Loucy (cell line): ENCODE measurements around the gene LMO7.
A peak's percentile ranks its signal among the peaks of the same experiment; 100 is the strongest.

Source experiments
- H2AFZ ChIP-seq: fragments of 200-600 bp; sonication (generic); 2 replicates; pipeline ENCODE4 v1.6.0; 2016; ENCODE audit warnings: antibody characterized with exemption, mild to moderate bottlenecking, low read length, moderate library complexity
- H3F3A ChIP-seq: fragments of 200-600 bp; 2 replicates; pipeline ENCODE4 v1.6.0; 2016; ENCODE audit warnings: antibody characterized with exemption, low read depth, mild to moderate bottlenecking
- H3K27me3 ChIP-seq: fragments of 200-600 bp; sonication (generic); 2 replicates; pipeline ENCODE4 v1.6.1; 2014; ENCODE audit warnings: low read length, mild to moderate bottlenecking; ENCODE audit not compliant: insufficient read depth, poor library complexity, severe bottlenecking
- H3K36me3 ChIP-seq: fragments of 200-600 bp; sonication (generic); 2 replicates; pipeline ENCODE4 v1.6.1; 2016; ENCODE audit warnings: low read length; ENCODE audit not compliant: insufficient read depth
- H3K4me1 ChIP-seq: fragments of 200-600 bp; sonication (generic); 2 replicates; pipeline ENCODE4 v1.5.1; 2014; ENCODE audit warnings: low read length, mild to moderate bottlenecking; ENCODE audit not compliant: insufficient read depth, poor library complexity, severe bottlenecking
- H3K4me2 ChIP-seq: fragments of 200-600 bp; sonication (generic); 2 replicates; pipeline ENCODE4 v1.6.0; 2014; ENCODE audit warnings: antibody characterized with exemption, low read length, low read depth, mild to moderate bottlenecking; ENCODE audit not compliant: poor library complexity, severe bottlenecking
- H3K4me3 ChIP-seq: fragments of 200-600 bp; sonication (generic); 2 replicates; pipeline ENCODE4 v1.5.1; 2014; ENCODE audit warnings: low read length, mild to moderate bottlenecking, mixed read lengths; ENCODE audit not compliant: poor library complexity, severe bottlenecking
- H3K79me2 ChIP-seq: fragments of 200-600 bp; sonication (generic); 2 replicates; pipeline ENCODE4 v1.6.1; 2014; ENCODE audit warnings: low read length; ENCODE audit not compliant: insufficient read depth
- H3K9ac ChIP-seq: fragments of 200-600 bp; sonication (generic); 2 replicates; pipeline ENCODE4 v1.6.0; 2014; ENCODE audit warnings: mild to moderate bottlenecking, low read depth, low read length, moderate library complexity; ENCODE audit not compliant: poor library complexity, severe bottlenecking
- H3K9me2 ChIP-seq: fragments of 200-600 bp; sonication (generic); replicated peaks from 2 replicates; pipeline ENCODE4 v1.6.1; 2016; ENCODE audit warnings: low read depth, low read length, mixed read lengths
- H3K9me3 ChIP-seq: fragments of 200-600 bp; sonication (generic); 2 replicates; pipeline ENCODE4 v1.6.1; 2014; ENCODE audit warnings: mild to moderate bottlenecking, antibody characterized with exemption, low read length, low read depth; ENCODE audit not compliant: insufficient read depth
- H4K20me1 ChIP-seq: fragments of 200-600 bp; sonication (generic); 2 replicates; pipeline ENCODE4 v1.6.0; 2014; ENCODE audit warnings: antibody characterized with exemption, low read length, mild to moderate bottlenecking; ENCODE audit not compliant: insufficient read depth, poor library complexity, severe bottlenecking
- EZH2phosphoT487 ChIP-seq: fragments of 200-600 bp; IDR thresholded peaks from 2 replicates; pipeline ENCODE4 v1.6.1; 2018; ENCODE audit warnings: antibody characterized with exemption, mild to moderate bottlenecking, moderate library complexity, borderline replicate concordance
- TF ChIP-seq, protein P1 (sequence below): fragments of 200-600 bp; sonication (generic); conservative IDR thresholded peaks from 2 replicates; pipeline ENCODE4 v1.5.1; 2014; ENCODE audit warnings: mild to moderate bottlenecking, antibody characterized with exemption, low read length

LMO7 gene

DNA sequence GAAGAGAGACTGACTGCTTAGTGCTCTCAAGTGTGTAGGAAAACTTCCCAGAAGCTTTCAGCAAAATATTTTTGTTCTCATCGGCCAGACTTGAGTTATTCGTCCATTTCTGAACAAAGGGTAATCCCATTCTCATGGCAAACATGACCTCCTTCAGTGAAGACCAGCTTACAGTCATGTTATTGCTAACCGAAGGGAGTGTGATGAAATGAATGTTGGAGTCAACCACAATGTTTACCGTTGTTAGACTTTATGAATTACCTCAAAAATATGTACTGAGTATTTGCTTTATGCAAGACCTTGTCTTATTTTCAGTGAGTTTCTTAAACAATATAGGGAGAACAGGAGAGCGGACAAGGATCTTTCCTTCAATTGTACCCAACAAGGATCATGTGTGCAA lies 228.6 kb downstream of the LMO7 start:
- Histone ChIP-seq H3K79me2 (no peaks in the 10 kb centered on the region), H3K9ac (no peak overlapping the region), H4K20me1 (no peaks in the 10 kb centered on the region), H2AFZ (no peak overlapping the region), H3F3A (no peaks in the 10 kb centered on the region), H3K9me2 (no peaks in the 10 kb centered on the region), H3K36me3 (no peaks in the 10 kb centered on the region), H3K9me3 (no peaks in the 10 kb centered on the region), H3K27me3 (no peaks in the 10 kb centered on the region), H3K4me1 (no peaks in the 10 kb centered on the region), H3K4me2 (no peak overlapping the region), H3K4me3 (no peak overlapping the region)
- TF ChIP-seq, protein P1, sequence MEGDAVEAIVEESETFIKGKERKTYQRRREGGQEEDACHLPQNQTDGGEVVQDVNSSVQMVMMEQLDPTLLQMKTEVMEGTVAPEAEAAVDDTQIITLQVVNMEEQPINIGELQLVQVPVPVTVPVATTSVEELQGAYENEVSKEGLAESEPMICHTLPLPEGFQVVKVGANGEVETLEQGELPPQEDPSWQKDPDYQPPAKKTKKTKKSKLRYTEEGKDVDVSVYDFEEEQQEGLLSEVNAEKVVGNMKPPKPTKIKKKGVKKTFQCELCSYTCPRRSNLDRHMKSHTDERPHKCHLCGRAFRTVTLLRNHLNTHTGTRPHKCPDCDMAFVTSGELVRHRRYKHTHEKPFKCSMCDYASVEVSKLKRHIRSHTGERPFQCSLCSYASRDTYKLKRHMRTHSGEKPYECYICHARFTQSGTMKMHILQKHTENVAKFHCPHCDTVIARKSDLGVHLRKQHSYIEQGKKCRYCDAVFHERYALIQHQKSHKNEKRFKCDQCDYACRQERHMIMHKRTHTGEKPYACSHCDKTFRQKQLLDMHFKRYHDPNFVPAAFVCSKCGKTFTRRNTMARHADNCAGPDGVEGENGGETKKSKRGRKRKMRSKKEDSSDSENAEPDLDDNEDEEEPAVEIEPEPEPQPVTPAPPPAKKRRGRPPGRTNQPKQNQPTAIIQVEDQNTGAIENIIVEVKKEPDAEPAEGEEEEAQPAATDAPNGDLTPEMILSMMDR: no peak
- no peak for TF ChIP-seq EZH2phosphoT487

DNA sequence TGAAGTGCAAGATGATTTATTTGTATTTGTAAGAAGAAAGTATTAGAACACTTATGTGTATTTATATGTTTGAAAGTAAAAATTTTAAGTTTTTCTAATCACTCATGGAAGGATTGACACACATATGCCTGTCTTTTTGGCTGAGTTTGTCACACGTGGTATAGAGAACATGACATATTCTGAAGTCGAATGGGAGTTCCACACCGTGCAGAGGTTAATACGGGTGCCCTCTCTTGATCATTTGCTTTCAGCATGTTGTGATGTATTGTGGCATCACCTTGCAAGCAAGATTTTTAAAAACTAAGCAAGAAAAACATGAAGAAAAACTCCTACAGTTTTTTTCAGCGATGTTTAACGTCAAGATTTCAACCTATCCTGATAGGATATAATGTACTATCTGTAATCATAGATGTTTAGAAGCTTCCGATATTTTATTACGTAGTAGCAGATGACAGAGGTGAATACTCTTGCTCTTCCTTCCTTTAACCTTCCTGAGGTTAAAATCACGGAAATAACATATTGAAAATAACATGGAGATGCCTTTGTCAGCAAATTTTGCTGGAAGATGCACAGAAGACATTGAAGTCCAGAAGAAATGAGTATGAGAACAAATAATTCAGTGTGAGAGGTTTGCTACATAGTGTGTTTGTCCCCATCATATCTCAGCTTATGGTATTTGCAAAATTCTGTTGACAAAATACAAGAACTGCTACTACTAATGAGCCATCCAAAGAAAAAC lies 231.4 kb downstream of the LMO7 start:
- no peaks in the 10 kb centered on the region for H3F3A ChIP-seq
- TF ChIP-seq, protein P1: no peak
- TF ChIP-seq EZH2phosphoT487: no peak
- no peaks in the 10 kb centered on the region for H3K4me1 ChIP-seq
- H2AFZ ChIP-seq: no peak overlapping the region
- H3K27me3 ChIP-seq: no peaks in the 10 kb centered on the region
- H3K4me3 ChIP-seq: no peak overlapping the region
- H3K36me3 ChIP-seq: no peaks in the 10 kb centered on the region
- H3K4me2 ChIP-seq: no peak overlapping the region
- H3K9ac ChIP-seq: no peak overlapping the region
- H3K79me2 ChIP-seq: no peaks in the 10 kb centered on the region
- H3K9me3 ChIP-seq: no peaks in the 10 kb centered on the region
- H4K20me1 ChIP-seq: no peaks in the 10 kb centered on the region
- H3K9me2 ChIP-seq: no peaks in the 10 kb centered on the region

DNA sequence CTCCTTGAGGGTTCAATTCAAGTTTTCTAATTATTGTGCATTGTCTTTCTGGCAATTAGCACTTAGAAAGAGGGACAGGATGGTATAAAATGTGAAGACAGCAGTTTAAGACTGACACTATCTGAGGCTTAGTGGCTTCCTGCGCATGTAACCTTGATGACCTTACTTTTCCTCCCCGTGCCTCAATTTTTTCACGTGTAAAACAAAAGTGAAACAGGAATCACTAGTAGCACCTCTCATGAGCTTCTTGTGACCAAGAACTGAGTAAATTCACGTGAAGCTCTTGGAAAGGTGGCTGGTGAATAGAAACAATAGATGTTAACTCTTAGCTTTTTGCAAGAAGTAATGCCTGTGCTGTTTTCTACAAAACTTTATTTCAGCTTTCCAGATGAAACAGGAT lies 233.9 kb downstream of the LMO7 start:
- H3K4me3 ChIP-seq: no peak overlapping the region
- H3K9me3 ChIP-seq: no peaks in the 10 kb centered on the region
- H2AFZ ChIP-seq: 0 out of 2 replicates have a peak overlapping the region, but pooled peaks have one; percentile 4
- no peaks in the 10 kb centered on the region for H4K20me1 ChIP-seq
- H3K36me3 ChIP-seq: no peaks in the 10 kb centered on the region
- TF ChIP-seq EZH2phosphoT487: no peak
- TF ChIP-seq, protein P1: no peak
- no peaks in the 10 kb centered on the region for H3F3A ChIP-seq
- H3K4me2 ChIP-seq: peak overlapping the region; percentile 30
- H3K9me2 ChIP-seq: no peaks in the 10 kb centered on the region
- H3K27me3 ChIP-seq: no peaks in the 10 kb centered on the region
- H3K4me1 ChIP-seq: no peaks in the 10 kb centered on the region
- H3K9ac ChIP-seq: no peak overlapping the region
- H3K79me2 ChIP-seq: no peaks in the 10 kb centered on the region
